Forelimb muscle (tissue), 1 donor: ENCODE measurements around the gene POTEB2. TPM values are rescaled to one million over a fixed set of nuclear protein-coding genes. Genes with fewer than 3 reads are reported as not detected.
"Not testable (repeated sequence)": the region's sequence is repeated elsewhere in the genome, so short reads cannot be mapped to it uniquely, and the experiment has no call there.

Source experiments
- DNase-seq: peaks from one replicate; pipeline ENCODE4 v3.0.0-alpha.2; 2013; ENCODE audit warnings: low read depth
- polyA plus RNA-seq: library from polyadenylated mRNA; unstranded; fragments of 120-200 nt; gene quantifications from one replicate; pipeline ENCODE4 v1.2.1, GENCODE V29; 2013; ENCODE audit not compliant: insufficient read length

The POTEB2 gene
- not detected for polyA plus RNA-seq

DNA sequence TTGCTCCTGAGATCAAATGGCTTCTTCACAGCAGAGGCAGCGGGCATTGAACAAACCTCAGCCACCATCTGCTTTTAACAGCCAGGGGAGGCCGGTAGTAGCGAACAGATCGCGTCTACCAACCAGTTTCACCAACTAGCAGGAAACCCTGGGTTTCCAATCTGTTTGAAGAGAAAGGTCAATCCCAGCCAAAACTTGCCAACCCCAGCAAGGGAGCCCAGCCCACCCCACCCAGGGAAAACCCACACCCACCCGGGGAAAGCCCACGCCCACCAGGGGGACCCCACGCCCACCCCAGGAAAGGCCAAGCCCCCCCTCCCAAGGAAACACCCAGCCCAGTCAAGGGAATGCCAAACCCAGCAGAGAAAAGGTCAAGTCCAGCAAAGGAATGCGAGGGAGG lies at the start of gene POTEB2:
Gene POTEB2 (minus strand): TSS at position 101 of the 400 bp plus-strand sequence. CDS start 33 bp downstream, at position 68.
- not testable (repeated sequence) for DNase-seq

DNA sequence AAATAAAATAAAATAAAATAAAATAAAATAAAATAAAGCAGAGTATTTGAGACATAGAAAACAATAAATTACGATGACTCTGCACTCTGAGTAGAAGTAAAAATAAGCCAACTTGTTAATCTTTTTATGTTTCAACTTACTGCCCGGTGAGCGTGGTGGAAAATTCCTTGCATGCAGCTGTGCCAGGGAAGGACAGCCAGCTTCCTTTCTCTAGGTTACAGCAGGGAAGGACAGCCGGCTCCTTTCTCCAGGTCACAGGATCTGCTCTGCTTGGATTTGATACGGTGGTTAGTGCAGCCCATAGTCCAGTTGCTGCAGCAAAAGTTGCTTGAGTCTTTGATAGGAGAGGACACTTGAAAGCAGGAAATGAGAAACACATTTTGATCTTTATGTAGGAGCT lies 13.8 kb upstream of the POTEB2 start:
- not testable (repeated sequence) for DNase-seq

- not testable (repeated sequence) for DNase-seq
Measured at GRCh38 chr15:20878464-20878863, 12.3 kb upstream of the POTEB2 start.

DNA sequence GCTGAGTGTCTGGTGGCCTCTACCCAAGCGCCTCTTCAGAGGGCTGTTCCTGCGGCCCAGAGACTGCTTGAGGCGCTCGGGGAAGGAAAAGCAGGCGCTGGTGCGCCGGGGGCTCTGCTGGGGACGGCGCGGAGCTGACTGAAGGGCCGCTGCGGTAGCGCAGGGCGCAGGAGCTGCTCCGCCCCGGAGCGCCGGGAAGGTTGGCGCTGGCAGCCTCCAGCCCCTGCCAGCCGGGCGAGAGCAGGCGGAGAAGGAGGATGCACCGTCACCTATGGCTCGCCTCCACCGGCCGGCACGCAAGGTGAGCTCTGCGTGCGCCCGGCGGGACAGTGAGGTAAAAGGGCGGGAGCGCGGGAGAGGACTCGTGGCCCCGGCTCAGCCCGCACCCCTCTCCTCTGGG lies 11.7 kb upstream of the POTEB2 start:
- not testable (repeated sequence) for DNase-seq
